Heart right ventricle (tissue), 16 donors: ENCODE data around the gene PTBP1. TPM values are rescaled to one million over a fixed set of nuclear protein-coding genes. Genes with fewer than 3 reads are reported as not detected.

Experiments used
- ATAC-seq, 8 donors: fragments of 200-7000 bp; cut with Tn5 transposase; one replicate each; pipeline ENCODE4 v1.9.1; 2020; ENCODE audit warnings: mild to moderate bottlenecking in 8 of 8, moderate library complexity in 8 of 8, moderate number of reproducible peaks in 1 of 8
- DNase-seq, 2 donors: peaks; one replicate each; pipeline ENCODE4 v3.0.0-alpha.2; 2020
- H3K27ac ChIP-seq, 10 donors: fragments of 200-600 bp; sonication (generic) in 2 of 10; one replicate each; pipeline versions ENCODE4 v1.5.0 to v1.8.0; 2020 to 2022; ENCODE audit warnings: mild to moderate bottlenecking in 3 of 10
- H3K27me3 ChIP-seq, 7 donors: fragments of 200-600 bp; one replicate each; pipeline ENCODE4 v1.8.0; 2021 to 2022; ENCODE audit warnings: mild to moderate bottlenecking in 2 of 7
- H3K36me3 ChIP-seq, 9 donors: fragments of 200-600 bp; sonication (generic) in 1 of 9; one replicate each; pipeline versions ENCODE4 v1.5.0 to v1.8.0; 2020 to 2022; ENCODE audit warnings: mild to moderate bottlenecking in 2 of 9
- H3K4me1 ChIP-seq, 9 donors: fragments of 200-600 bp; sonication (generic) in 1 of 9; one replicate each; pipeline versions ENCODE4 v1.5.0 to v1.8.0; 2020 to 2022; ENCODE audit warnings: mild to moderate bottlenecking in 4 of 9
- H3K4me3 ChIP-seq, 10 donors: fragments of 200-600 bp; sonication (generic) in 2 of 10; one replicate each; pipeline versions ENCODE4 v1.5.0 to v1.8.0; 2020 to 2022; ENCODE audit warnings: mild to moderate bottlenecking in 7 of 10, moderate library complexity in 2 of 10
- H3K9me3 ChIP-seq, 11 donors: fragments of 200-600 bp in 10 of 11; sonication (generic) in 2 of 11; one replicate each; pipeline versions ENCODE4 v1.5.0 to v1.8.0; 2013 to 2022; ENCODE audit warnings: mild to moderate bottlenecking in 2 of 11, control low read depth in 1 of 11, moderate library complexity in 1 of 11
- CTCF ChIP-seq, 9 donors: fragments of 200-600 bp; sonication (generic) in 2 of 9; IDR thresholded peaks; one replicate each; pipeline versions ENCODE4 v1.5.0 to v1.8.0; 2021 to 2022; ENCODE audit warnings: antibody characterized with exemption in 9 of 9, mild to moderate bottlenecking in 5 of 9, moderate library complexity in 1 of 9
- WGBS, 2 donors: extraction: QIAGEN DNeasy Blood & Tissue Kit; methylation state at CpG; one replicate each; pipeline ENCODE4 v1.1.7; 2013; ENCODE audit warnings: inconsistent platforms in 1 of 2; 5-methylcytosine and 5-hydroxymethylcytosine counted together
- intact Hi-C, 10 donors: fragments of 100-400 bp; cut with DNase I; formaldehyde crosslinking; loops; one replicate each; pipeline versions ENCODE4 v1.11.1 to v1.14.2; 2022
- polyA plus RNA-seq, 2 donors: library from polyadenylated mRNA; stranded (reverse); fragments of 200-250 nt; gene quantifications; one replicate each; pipeline ENCODE4 v1.2.3, GENCODE V29; 2013
- total RNA-seq, 10 donors: library from RNA; stranded (reverse); fragmentation: NEBNext Ultra II Directional in 3 of 10; extraction: Animal tissue kit (Norgen Biotek cat#: 25700) in 3 of 10; gene quantifications; one replicate each; pipeline versions ENCODE4 v1.2.1 to v1.2.4, GENCODE V29; 2021 to 2023
- donor health status: Arrhythmogenic right ventricular cardiomyopathy.
- donor health status: ischemic (EF 13 %, LVEDD 7.1; RV severe dilation, severe dysfunction).
- donor health status: healthy with polysubstance abuse.
- donor health status: DM: no; HTN: yes; CAD: no.
- donor health status: DM: no; HTN: no; CAD: no.
- donor health status: ischemic (EF 25% LVEDD 6.9; RV normal size, moderate dysfunction).
- donor health status: ischemic (EF 25% LVEDD 5.7; RV mildly dilated, moderate dysfunction).
- donor health status: healthy.
- donor health status: DM: yes; HTN: yes; CAD: no.
- donor health status: Ischemic cardiomyopathy.
- donor health status: ischemic (EF 35%, LVEDD 5.7; RV mildly dilated, moderate dysfunction).
- donor health status: nonischemic (EF 11% LVEDD 7.7; RV severe dilation, severe dysfunction).
- donor health status: DM: yes; HTN: yes; CAD: no.
- donor health status: PGD.
- donor health status: ischemic (EF 29% LVEDD 5.4; RV normal size, mild dysfunction).
- donor health status: nonischemic (EF 23%, LVEDD 6.1; RV moderate dilation, normal function).

The PTBP1 gene
- total and polyA plus RNA-seq, 12 donors = 46.2 to 106 (median 56.8) TPM

- Histone ChIP-seq H3K27ac (peak overlapping the region; percentile 48 to 88 (median 80)), H3K4me1 (peaks cover 6 to 64% (median 45%) of the 10 kb centered on the region in 9 donors)
- intact Hi-C loops = loop anchor here in 1 of 10 donors (10.0 kb wide), 1 partner anchor 65 kb away; the partner anchor contains the start of genes CFD and ELANE
These were observed 7.6 kb upstream of the PTBP1 start for GRCh38 chr19:789701-790060.

GRCh38 chr19:791007-791566 is 6.2 kb upstream of the PTBP1 start:
- TF ChIP-seq CTCF (IDR thresholded peaks at IDR 0.05) = no peak
- Histone ChIP-seq H3K36me3 (no peaks in the 10 kb centered on the region), H3K27ac (peak overlapping the region in 9 of 10 donors; percentile 67 to 88 (median 81)), H3K4me3 (no peak overlapping the region), H3K9me3 (no peaks in the 10 kb centered on the region), H3K27me3 (no peaks in the 10 kb centered on the region), H3K4me1 (peaks cover 5 to 66% (median 51%) of the 10 kb centered on the region in 9 donors)
- ATAC-seq (no peak), DNase-seq (no peak)
- 76 to 87% methylated on average over 26 of the region's 26 CpGs for WGBS, 2 donors
- intact Hi-C loops = loop anchor here in 1 of 10 donors (10.0 kb wide), 1 partner anchor 64 kb away; the partner anchor contains the start of genes CFD and ELANE

More at GRCh38 chr19:789701-790060, 7.6 kb upstream of the PTBP1 start:
- TF ChIP-seq CTCF (IDR thresholded peaks at IDR 0.05) = no peak
- Histone ChIP-seq H3K27me3 (no peaks in the 10 kb centered on the region), H3K36me3 (no peaks in the 10 kb centered on the region), H3K9me3 (no peaks in the 10 kb centered on the region), H3K4me3 (peak overlapping the region in 4 of 10 donors; percentile 9 to 32 (median 25))
- DNase-seq (no peak), ATAC-seq (peak in 1 of 8 donors; percentile 3)
- 63 to 72% methylated on average over 9 of the region's 9 CpGs for WGBS, 2 donors

- TF ChIP-seq CTCF (IDR thresholded peaks at IDR 0.05) = no peak
- Histone ChIP-seq H3K27me3 (no peaks in the 10 kb centered on the region), H3K4me3 (no peak overlapping the region), H3K9me3 (no peaks in the 10 kb centered on the region), H3K27ac (peak overlapping the region in 9 of 10 donors; percentile 56 to 88 (median 79)), H3K4me1 (peaks cover 5 to 70% (median 56%) of the 10 kb centered on the region in 9 donors), H3K36me3 (no peaks in the 10 kb centered on the region)
- intact Hi-C loops = loop anchor here in 1 of 10 donors (10.0 kb wide), 1 partner anchor 63 kb away; the partner anchor contains the start of genes CFD and ELANE
- ATAC-seq (peak in 3 of 8 donors; percentile 12 to 19 (median 14)), DNase-seq (peak in 1 of 2 donors; percentile 64)
- WGBS, 2 donors = 50% methylated on average over 8 of the region's 8 CpGs
These were observed 5.5 kb upstream of the PTBP1 start for GRCh38 chr19:791567-792305.

- 59 to 63% methylated on average over 16 of the region's 16 CpGs for WGBS, 2 donors
- Histone ChIP-seq H3K27ac (peak overlapping the region in 9 of 10 donors; percentile 56 to 88 (median 79)), H3K36me3 (no peaks in the 10 kb centered on the region), H3K4me1 (peaks cover 5 to 64% (median 54%) of the 10 kb centered on the region in 9 donors), H3K9me3 (no peaks in the 10 kb centered on the region), H3K4me3 (no peak overlapping the region), H3K27me3 (no peaks in the 10 kb centered on the region)
- ATAC-seq = no peak
- intact Hi-C loops = loop anchor here in 1 of 10 donors (10.0 kb wide), 1 partner anchor 62 kb away; the partner anchor contains the start of genes CFD and ELANE
- peak in 1 of 2 donors; percentile 17 for DNase-seq
- no peak for TF ChIP-seq CTCF (IDR thresholded peaks at IDR 0.05)
These were observed 4.9 kb upstream of the PTBP1 start for GRCh38 chr19:792306-792885.
